GM19395 (cell line): ENCODE data around the gene ZNF438.
"Not testable (repeated sequence)": the region's sequence is repeated elsewhere in the genome, so short reads cannot be mapped to it uniquely, and the experiment has no call there.

Experiments
- ATAC-seq: cut with Tn5 transposase; IDR thresholded peaks from one replicate; pipeline ENCODE4 v1.9.1; 2021; ENCODE audit warnings: mild to moderate bottlenecking, moderate library complexity; ENCODE audit not compliant: unreplicated experiment

The ZNF438 gene

DNA sequence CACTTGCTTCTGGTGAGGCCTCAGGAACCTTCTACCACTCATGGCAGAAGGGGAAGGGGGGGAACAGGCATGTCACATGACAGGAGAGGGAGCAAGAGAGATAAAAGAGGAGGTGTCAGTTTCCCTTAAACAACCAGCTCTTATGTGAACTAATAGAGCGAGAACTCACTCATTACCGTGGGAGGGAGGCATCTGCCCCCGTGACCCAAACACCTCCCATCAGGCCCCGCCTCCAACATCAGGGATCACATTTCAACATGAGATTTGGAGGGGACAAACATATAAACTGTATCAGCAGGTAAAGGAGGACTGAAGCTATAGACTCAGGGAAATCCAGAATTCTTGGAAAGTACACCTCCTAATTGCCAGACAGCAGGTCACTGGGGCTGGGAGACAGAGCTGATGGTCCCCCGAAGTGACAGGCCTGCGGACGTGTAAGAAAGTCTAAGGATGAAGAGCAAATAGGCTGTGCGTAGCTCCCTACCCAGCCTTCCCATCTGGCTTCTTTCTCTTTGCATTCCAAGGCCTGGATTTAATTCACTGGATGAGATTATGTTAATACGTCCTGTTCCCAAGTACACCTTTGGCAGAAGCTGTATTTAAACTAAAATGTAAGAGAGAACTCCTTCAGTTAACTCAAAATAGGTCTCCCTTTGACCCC lies 215.4 kb downstream of the ZNF438 start:
- no peak for ATAC-seq

DNA sequence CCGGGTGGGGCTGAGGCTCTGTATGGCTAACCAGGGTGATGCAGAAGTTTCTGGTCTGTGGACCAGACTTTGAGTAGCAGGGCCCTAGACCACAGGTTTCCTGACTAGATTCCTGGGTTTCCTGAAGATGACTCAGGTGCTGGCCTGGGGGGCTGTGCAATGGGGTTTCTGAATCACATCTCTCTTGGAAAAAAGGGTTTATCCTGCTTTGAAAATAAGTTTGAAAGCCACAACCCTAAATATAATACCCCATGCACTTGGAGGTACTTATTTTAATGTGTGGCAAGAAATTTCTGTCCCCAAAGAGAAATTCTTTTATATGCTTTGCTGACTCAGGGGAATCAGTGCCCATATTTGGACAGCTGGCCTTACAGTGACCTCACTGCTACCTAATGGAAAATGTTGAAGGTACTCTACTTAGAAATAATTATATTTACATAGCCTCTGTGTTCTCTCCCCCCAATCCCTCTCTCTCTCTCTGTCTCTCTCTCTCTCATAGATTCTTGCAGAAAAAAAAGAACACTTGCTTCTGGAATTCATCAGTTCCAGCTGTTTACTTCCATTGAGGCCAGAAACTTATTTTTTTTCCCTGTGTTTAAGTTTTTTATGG lies 217.7 kb downstream of the ZNF438 start:
- ATAC-seq = no peak

DNA sequence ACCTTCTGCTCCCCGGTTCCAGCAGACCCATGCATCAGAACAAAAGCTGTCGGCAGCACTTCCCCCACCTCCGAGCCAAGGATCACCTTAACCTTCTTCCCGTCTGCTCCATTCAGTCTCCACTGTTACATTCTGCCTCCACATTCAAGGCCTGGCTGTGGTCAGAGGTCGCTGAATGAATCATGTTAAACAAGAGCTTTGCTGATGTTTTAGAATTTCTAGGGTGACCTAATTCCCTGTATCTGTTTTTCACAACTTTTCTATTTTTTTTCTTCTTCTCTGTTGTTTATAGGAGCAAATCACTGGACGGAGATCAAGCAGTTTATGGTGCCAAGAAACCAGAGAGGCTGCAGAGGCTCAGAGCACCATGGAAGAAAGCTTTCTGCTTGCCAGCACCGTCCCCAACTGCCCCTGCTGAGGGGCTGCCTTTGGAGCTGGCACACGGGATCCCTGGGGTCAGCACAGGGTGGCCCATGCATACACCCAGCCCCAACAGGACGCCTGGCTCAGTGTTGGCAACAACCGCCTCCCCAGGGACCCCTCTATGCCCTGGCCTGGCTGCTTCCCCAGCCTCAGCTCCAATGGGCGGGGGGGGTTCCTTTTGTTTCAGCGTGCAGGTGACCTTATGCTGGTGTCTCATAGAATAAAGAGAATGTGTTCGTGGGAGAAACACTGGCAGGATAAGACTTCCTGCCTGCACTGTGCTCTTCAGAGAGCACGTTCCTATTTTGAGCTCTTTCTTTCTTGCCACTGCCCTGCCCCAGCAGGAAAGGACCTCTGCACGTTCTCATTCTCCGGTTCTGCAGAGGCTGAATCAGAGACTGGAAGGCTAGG lies 219.4 kb downstream of the ZNF438 start:
- ATAC-seq = no peak

DNA sequence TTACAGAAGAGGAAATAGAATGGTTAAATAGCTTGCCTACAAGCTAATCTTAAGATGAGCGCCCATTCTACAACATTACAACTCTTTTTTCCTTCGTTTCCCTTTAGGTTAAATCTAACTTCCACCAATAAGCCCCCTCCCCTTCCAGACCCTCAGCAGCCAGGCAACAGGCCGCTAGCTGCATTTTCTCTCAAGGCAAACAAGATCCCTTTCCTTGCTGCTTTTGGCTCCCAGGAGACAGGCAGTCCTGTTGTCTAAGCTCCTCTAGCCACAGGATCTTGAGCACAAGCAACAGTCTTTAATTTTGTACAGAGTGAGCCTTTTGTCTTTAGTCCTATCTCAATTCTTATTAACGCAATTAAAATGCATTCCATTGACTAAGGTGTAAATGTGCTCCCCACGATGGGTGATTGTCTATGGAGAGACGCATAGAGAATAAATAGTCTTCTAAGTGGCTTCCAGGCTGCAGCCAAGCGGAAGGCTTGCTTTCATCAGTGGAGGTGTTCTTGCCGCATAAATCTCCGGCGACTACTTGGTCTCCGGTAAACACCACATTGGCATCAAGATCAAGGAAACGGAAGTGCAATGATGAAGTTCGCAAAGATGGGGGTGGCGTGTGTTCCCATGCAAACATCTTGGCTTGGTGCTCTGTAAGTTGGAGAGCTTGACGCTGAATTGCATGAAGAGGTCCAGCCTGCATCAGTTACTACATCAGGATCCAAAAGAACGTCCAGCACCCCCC lies 220.2 kb downstream of the ZNF438 start:
- ATAC-seq = no peak

DNA sequence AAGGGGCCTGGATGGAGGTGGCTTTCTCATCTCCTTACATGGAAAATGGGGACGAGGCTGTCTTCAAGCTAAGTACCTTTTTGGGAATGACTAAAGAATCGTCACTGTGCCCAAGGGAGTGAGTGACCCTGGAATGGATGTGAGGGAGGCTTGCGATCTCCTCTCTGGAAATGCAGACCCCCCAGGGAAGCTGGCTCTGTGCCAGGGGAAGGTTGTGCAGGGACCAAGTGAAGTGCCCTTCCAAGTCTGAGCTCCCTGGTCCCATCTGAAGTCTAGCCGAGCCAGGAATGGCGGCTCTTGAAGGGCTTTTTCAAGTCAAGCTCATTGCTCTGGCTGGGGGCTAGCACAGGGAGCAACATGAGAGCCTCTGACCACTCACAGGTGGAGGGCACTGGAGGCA lies 221.2 kb downstream of the ZNF438 start:
- no peak for ATAC-seq

DNA sequence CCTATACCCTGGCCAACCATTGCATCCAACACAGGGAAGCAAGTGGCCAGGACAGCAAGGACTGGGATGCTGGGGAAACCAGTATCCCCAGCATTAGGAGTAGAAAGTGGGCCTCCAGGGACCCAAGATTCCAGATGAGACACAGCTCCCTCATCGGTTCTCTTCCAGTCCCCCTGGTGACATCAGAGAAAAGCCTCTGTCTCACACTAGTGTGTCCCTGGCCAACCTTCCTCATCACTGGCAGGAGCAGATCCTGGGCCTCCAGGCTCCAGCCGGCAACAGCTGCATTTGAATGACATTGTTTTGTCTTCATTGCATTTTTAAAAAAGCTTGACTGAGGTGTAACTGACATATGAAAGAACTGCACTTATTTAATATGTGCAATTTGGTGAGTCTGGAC lies 224.8 kb downstream of the ZNF438 start:
- no peak for ATAC-seq

DNA sequence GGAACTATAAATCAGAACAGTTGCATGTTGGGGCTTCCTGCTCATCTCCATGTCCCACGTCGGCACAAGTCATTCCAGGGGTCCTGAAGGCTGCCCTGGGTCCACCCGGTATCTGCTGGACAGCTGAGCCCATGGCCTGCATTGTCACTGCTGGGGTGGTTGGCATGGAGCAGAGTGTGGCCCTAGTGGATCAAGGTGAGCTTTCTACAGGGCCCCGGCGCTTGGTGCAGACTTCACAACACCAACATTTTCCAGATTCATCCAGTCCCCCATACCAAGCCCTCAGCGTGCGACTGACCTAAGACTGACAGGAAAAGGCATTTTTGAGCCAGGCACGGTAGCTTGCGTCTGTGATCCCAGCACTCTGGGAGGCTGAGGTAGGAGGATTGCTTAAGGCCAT lies 226.6 kb downstream of the ZNF438 start:
- no peak for ATAC-seq

DNA sequence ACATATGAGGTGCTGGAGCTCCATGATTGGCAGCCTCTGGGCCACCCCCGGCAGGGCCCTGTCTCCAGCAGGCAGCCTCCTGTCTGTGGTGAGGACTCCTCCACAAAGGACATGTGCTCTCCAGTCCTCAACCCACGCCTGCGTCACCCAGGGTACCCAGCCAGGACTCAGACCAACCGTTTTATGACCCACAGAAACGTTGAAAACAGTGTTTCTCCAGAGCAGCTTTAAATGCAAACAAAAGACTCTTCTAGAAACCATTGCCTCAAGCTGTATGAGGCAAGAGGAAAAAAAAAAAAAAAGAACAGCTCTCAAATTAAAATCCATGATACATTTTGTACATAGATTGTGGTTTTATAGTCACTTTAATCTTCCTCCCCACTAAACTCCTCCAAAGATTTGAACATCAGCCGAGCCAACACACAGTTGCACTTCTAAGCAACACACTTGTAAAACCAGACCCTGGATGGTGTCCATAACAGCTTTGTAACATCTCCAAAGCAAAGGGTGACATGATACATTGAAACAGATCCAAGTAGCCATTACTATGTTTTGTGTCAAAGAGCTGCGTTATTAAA lies 227.1 kb downstream of the ZNF438 start:
- ATAC-seq = no peak

DNA sequence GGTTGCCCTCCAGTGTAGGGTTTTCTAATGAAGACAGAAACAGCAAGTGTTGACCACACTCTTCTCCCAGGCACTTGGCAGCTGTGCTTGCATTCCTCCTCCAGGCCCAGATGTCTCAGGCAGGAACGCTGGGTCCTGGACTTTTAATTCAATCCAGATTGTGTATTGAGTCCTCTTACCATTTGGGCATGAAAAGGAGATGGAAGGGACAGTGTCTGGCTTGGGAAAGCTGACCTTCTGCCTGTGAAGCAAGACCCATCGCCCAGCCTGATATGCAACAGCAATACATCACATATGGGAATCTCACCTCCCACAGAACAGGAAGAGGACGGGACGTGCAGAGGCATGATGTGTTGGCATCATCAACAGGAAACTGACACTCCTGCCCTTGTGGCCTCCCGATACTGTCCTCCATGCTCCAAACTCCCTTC lies 227.8 kb downstream of the ZNF438 start:
- no peak for ATAC-seq

DNA sequence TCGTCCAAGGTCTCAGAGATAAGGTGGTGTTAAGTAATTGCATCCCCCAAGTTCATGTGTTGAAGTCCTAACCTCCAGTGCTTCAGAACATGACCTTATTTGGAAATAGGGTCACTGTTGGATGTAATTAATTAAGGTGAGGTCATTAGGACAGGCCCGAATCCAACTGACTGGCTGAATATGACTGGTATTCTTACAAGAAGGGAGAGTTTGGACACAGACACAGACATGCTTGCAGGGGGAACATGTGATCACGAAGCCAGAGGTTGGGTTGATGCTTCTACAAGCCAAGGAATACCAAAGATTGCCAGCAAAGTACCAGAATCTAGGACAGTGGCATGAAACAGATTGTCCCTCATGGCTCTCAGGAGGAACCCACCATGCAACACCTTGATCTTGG lies 228.6 kb downstream of the ZNF438 start:
- ATAC-seq = no peak

DNA sequence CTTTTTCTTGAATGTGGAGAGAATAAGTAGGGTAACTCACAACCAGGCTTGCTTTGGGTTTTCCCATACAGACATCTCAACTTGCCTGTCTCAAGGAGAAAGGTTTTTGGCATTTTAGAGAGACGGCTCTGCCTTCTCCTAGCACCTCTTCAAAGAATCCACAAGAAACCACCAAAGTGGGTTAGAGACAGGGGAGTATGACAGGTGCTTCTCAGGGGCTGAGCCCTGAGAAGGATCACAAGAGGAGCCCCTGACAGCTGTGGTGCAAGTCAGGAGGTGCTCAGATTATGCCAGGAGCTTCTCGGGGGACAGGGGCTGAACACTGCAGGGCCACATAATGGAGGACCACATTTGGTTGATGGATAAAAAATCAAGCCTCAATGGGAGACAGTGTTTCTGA lies 231.3 kb downstream of the ZNF438 start:
- no peak for ATAC-seq

DNA sequence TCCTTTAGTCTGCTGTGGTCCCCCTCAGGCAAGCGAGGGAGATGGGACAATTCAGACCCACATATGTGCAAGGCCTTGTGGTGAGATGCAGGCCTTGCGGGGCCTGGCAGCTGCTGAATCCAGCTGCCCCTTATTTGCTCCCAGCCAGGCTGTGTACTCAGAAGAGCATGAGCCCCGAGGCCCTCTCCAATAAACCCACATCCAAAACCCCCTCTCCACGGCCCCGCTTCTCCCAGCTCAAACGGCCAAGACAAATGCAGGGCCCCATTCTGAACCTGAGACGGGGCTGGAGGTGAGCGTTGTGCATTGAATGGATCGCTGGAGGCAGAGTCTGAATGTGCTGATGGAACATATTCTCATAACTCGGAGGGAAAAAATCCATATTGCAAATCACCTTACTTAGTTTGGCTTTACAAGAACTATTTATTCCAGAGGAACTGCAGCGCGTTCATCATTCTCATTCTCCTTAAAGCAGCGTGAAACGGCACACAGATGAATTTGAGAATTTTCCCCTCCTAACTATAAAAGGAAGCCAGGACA lies 232.9 kb downstream of the ZNF438 start:
- no peak for ATAC-seq

DNA sequence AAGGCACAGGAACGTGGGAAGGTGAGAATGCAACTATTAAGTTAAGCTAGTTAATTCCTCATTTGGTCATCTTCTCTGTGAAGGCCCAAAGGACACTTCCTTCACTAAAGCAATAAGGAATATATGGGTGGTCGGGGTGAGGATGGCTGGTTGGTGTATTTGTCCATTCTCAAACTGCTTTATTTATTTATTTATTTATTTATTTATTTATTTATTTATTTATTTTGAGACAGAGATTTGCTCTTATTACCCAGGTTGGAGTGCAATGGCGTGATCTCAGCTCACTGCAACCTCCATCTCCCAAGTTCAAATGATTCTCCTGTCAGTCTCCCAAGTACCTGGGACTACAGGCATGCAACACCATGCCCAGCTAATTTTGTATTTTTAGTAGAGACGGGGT lies 236.6 kb downstream of the ZNF438 start:
- not testable (repeated sequence) for ATAC-seq
